D721Med (cell line): ENCODE data around the gene TNS4.

Experiments used
- DNase-seq: peaks from one replicate; pipeline ENCODE4 v3.0.0; 2011; ENCODE audit warnings: low spot score; ENCODE audit not compliant: insufficient read length
- FAIRE-seq: peaks from 2 replicates; lab custom pipeline; 2011; peaks lifted over from hg19 to GRCh38; lab: Jason Lieb, UNC
- CTCF ChIP-seq: IDR thresholded peaks from 2 replicates; pipeline ENCODE4 v1.5.1; 2012; ENCODE audit warnings: mild to moderate bottlenecking, control low read depth; ENCODE audit not compliant: insufficient read depth; ENCODE audit errors: missing control alignments

The TNS4 gene

GRCh38 chr17:40463122-40463550 is 38.3 kb downstream of the TNS4 start:
- TF ChIP-seq CTCF = no peak
- FAIRE-seq (no peak), DNase-seq (no peak)

DNA sequence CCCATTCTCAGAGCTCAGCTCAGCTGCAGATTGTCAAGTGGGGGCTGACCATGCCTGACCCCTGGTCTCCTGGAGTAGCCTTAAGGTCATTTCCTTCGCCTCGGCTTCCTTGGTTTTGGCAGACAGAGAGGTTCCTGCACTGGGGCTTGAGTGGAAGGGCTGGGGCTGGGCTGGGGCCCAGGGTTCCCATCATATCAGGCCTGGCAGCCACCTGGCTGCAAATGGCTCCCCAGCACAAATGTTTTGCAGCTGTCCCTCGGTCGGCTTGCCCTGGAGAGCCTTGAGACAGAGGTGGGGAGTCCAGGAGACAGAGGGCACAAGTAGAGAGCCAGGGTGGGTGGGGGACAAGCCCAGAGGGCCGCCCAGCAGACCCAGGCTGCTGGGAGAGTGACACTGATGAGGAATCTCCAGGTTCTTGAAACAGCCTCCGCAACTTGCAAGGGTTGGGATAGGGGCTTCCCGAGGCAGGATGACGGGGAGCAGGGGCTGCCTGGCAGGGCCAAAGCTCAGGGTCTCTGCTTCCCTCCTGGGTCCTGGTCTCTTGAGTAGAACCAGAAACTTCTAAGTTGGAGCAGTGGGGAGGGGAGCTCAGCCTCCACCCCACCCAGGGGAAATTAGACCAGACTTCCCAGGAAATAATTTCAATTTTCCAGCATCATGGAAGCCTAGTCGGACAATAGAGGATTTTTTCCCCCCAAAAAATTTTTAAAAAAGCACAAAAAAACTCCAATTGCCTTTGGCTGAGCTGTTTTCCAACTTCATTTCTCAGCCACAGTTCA is 38.9 kb downstream of the TNS4 start:
- no peak for FAIRE-seq
- DNase-seq = no peak
- no peak for TF ChIP-seq CTCF

- no peak for DNase-seq
- TF ChIP-seq CTCF = no peak
- FAIRE-seq = no peak
These were observed 39.6 kb downstream of the TNS4 start for GRCh38 chr17:40461732-40462342.

DNA sequence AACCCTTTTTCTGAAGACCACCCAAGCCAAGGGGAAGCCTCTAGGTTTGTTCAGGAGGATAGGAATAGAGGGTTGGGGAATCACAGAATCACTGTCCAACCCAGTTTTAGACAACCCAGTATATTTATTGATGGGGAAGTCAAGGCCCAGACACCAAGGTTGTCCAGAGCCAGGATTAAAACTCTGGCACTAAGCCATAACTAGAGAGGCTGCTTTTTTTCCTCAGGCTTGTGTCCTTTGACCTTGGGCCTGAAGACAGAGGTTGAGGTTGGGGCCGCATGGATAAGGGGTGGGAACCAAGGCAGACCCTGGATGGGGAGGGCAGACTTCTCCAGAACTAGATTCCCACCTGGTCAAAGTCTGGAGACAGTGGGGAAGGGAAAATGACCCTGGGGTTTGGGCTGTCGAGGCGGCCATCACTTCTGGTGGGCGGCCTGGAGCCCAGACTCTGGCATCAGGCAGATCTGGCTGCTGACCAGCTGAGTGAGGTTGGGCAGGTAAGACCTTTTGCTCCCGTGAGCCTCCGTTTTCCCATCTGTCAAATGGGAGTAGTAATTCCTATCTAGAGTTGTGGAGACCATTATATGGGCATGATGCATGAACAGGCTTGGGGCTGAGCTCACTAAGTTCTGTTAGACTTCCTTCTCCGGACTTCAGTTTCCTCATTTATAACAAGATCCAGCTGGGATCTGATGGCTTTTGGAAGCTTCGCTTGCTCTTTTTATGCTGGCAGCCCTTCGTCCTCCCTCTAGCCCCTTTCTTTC is 40.3 kb downstream of the TNS4 start:
- no peak for TF ChIP-seq CTCF
- DNase-seq (no peak), FAIRE-seq (no peak)

- no peak for TF ChIP-seq CTCF
- FAIRE-seq (no peak), DNase-seq (no peak)
These were observed 40.8 kb downstream of the TNS4 start for GRCh38 chr17:40460604-40460967.

- no peak for TF ChIP-seq CTCF
- DNase-seq = no peak
- no peak for FAIRE-seq
These were observed 41.5 kb downstream of the TNS4 start for GRCh38 chr17:40459636-40460603.
